HAP-1 (cell line): ENCODE measurements around the gene GAS7.
A peak's percentile ranks its signal among the peaks of the same experiment; 100 is the strongest.

ENCODE experiments used
- DNase-seq, 2 experiments: peaks; one replicate each; pipeline ENCODE4 v3.0.0-alpha.2; 2016 to 2020; ENCODE audit warnings: low spot score in 2 of 2
- H3K27me3 ChIP-seq: fragments of 250-450 bp; sonication (Bioruptor Pico); 2 replicates; pipeline ENCODE4 v1.5.1; 2020; ENCODE audit warnings: low read depth, mild to moderate bottlenecking, moderate library complexity
- H3K36me3 ChIP-seq: fragments of 250-450 bp; sonication (Bioruptor Pico); replicated peaks from 2 replicates; pipeline ENCODE4 v1.5.1; 2020; ENCODE audit warnings: mild to moderate bottlenecking
- H3K4me1 ChIP-seq: fragments of 250-450 bp; sonication (Bioruptor Pico); 2 replicates; pipeline ENCODE4 v1.5.1; 2020; ENCODE audit warnings: mild to moderate bottlenecking
- H3K4me3 ChIP-seq: fragments of 250-450 bp; sonication (Bioruptor Pico); 2 replicates; pipeline ENCODE4 v1.5.1; 2020; ENCODE audit warnings: mild to moderate bottlenecking, moderate library complexity
- H3K9me3 ChIP-seq: fragments of 250-450 bp; sonication (Bioruptor Pico); 2 replicates; pipeline ENCODE4 v1.5.1; 2020; ENCODE audit warnings: mild to moderate bottlenecking, moderate library complexity
- in situ Hi-C: fragments of 300-500 bp; cut with MboI; formaldehyde crosslinking; loops from 3 replicates; pipeline ENCODE4 v1.14.3; 2020; ENCODE audit warnings: low sequenced_read_pairs, inconsistent platforms, mixed read lengths

The GAS7 gene

DNA sequence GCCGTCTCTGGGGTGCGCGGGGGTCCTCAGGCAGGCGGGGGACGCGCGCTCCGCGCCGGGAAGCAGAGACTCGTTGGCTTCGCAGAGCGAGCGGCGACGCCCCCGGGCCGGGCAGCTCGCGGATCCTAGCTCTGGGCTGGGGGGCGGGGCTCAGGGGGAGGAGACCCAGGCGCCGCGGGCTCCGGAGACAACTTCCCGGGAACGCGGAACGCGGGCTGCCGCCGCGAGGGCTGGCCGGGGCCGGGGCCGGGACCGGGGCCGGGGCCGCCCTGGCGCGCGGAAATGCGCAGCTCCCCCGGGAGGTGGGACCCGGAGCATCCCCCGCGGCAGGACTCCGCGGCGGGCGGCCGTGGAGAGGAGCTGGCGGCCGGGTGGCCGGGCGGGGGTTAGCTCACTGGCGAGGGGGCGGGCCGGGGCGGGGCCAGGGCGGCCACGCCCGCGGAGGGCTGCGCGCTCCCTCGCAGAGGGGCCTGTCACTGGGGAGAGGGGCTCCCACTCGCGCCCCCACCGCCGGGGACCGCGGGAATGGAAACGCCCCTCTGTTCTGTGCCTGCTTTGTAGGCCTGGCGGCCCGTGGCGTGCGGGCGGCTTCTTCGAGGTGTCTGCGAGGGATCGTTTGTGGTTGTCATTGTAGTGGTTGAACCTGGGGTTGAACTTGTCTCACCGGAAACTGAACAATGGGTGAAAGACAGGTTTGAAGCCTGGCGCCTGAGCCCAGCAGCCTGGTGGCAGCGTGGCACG is at the start of gene GAS7:
TSS of gene GAS7 (minus strand) at position 98 of the 741 bp plus-strand sequence.
- in situ Hi-C loops: loop anchor here (25.0 kb wide), 2 partner anchors 89 to 111 kb away; no protein-coding TSS in a partner anchor

DNA sequence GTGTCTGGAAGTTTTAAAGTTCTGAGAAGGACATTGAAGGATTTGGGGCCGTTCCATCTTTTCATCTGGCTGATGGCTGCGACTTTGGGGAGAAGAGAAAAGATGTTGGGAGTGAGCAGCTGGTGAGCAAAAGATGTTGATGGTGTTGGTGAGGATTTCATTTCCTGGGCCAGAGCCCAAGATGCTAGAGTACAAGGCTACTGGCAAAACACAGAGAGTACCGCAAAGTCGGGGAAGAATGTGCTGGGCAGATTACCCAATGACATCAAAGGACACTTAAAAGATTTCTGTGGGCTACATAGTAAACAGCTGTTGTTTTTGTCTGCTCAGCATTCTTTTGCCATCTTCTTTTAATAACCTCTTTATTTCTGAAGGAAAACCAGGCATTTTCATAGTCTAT is 49.4 kb upstream of the GAS7 start:
- in situ Hi-C loops: no loop called here
- Histone ChIP-seq H3K4me3 (no peak overlapping the region), H3K27me3 (no peaks in the 10 kb centered on the region), H3K9me3 (no peaks in the 10 kb centered on the region), H3K4me1 (no peaks in the 10 kb centered on the region), H3K36me3 (no peaks in the 10 kb centered on the region)
- no peak for DNase-seq

More for the DNA sequence above, at the start of gene GAS7:
- Histone ChIP-seq H3K36me3 (no peaks in the 10 kb centered on the region), H3K27me3 (no peaks in the 10 kb centered on the region), H3K9me3 (0 out of 2 replicates have a peak, but pooled peaks cover 2% of the 10 kb centered on the region), H3K4me3 (no peak within 1 kb of the TSS), H3K4me1 (no peaks in the 10 kb centered on the region)
- no peak for DNase-seq

DNA sequence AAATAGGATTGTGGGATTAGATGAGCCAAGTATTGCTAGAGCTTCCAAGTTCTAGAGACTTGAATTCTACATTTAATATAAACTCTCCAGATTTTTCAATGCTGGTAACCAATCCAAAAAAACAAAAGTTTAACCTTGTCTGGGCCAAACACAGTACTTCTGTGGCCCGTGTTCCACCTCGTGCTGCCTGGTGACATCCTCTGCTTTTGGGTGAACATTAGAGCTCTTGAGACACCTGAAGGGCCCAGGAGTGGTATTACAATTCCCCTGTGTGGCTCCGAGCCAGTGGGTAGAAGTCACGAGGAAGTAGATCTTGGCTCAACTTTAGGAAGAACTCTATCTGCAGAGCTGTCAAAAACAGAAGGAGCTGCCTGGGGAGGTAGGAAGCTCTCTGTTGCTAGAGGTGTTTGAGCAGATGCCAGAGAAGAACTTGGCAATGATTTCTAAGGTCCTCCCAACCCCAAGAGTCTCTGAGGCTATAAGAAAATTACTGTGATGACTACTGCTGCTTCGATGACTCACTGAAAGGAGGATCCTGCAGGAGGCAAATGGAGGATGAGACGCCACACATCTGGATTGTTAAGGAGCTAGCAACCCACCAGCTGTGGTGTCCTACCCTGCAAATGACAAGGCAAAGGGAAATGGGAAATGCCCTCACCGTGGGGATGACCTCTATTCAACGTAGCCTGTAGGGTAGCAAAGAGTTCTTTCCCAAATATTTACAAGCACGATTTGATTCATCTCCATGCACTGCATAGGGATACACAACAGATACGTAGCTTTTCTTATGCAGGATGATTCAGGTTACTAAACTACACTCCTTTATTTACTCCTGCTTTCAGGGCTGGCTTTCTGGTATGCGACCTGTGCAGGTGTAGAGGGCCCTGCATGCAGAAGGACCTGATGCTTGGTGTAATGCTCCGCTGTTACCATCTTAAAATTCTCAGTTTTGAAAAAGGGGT is 45.8 kb upstream of the GAS7 start:
- DNase-seq: no peak
- no peak overlapping the region for H3K4me3 ChIP-seq
- H3K27me3 ChIP-seq: no peaks in the 10 kb centered on the region
- H3K4me1 ChIP-seq: no peaks in the 10 kb centered on the region
- no peaks in the 10 kb centered on the region for H3K36me3 ChIP-seq
- no peaks in the 10 kb centered on the region for H3K9me3 ChIP-seq
- in situ Hi-C loops: no loop called here

DNA sequence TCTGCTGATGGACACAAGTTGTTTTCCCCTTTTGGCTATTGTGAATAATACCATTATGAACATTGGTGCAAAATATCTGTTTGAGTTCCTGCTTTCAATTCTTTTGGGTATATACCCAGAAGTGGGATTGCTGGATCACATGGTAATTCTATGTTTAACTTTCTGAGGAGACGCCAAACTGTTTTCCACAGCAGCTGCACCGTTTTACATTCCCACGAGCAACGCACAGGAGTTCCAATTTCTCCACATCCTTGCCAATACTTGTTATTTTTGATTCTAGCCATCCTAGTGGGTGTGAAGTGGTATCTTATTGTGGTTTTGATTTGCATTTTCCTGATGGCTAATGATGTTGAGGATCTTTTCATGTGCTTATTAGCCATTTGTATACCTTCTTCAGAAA is 43.4 kb upstream of the GAS7 start:
- Histone ChIP-seq H3K4me3 (no peak overlapping the region), H3K27me3 (no peaks in the 10 kb centered on the region), H3K9me3 (no peaks in the 10 kb centered on the region), H3K36me3 (no peaks in the 10 kb centered on the region), H3K4me1 (no peaks in the 10 kb centered on the region)
- in situ Hi-C loops: no loop called here
- no peak for DNase-seq

DNA sequence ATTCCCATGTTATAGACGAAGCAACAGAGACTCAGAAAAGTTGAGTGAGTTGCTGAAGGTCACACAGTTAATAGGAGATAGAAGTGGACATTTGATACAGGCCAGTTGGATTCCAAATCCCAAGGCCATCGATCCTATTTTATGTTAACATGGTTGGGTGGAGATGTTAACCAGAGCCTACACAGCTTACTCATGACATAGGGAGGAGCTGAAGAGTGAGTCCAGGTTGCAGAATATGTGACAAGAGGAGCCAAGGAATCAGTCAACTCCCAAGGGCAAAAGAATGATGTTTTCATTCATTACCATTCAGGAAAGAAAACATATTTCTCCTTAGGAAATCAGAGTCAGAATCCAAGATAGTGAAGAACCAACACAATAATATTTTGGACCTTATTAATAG is 40.3 kb upstream of the GAS7 start:
- H3K36me3 ChIP-seq: no peaks in the 10 kb centered on the region
- no peaks in the 10 kb centered on the region for H3K27me3 ChIP-seq
- no peak for DNase-seq
- H3K4me3 ChIP-seq: no peak overlapping the region
- H3K4me1 ChIP-seq: no peaks in the 10 kb centered on the region
- H3K9me3 ChIP-seq: no peaks in the 10 kb centered on the region
- in situ Hi-C loops: no loop called here

DNA sequence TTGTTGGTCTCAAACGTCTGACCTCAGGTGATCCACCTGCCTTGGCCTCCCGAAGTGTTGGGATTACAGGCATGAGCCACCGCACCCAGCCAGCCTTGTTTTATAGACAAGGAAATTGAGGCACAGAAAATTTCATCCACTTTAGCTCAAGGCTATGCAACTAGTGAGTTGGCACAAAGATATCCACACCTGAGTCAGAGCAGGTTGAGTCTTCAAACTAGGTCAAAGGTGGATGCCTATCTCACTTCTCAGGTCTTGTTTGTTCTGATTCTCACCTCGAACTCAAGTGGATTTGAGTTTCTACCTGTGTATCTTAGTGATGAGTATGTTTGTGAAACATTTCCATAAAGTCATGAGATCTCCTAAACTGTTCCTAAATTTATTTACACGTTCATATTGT is 35.6 kb upstream of the GAS7 start:
- H3K4me1 ChIP-seq: no peaks in the 10 kb centered on the region
- in situ Hi-C loops: no loop called here
- H3K4me3 ChIP-seq: no peak overlapping the region
- no peak for DNase-seq
- no peaks in the 10 kb centered on the region for H3K9me3 ChIP-seq
- no peaks in the 10 kb centered on the region for H3K27me3 ChIP-seq
- no peaks in the 10 kb centered on the region for H3K36me3 ChIP-seq

DNA sequence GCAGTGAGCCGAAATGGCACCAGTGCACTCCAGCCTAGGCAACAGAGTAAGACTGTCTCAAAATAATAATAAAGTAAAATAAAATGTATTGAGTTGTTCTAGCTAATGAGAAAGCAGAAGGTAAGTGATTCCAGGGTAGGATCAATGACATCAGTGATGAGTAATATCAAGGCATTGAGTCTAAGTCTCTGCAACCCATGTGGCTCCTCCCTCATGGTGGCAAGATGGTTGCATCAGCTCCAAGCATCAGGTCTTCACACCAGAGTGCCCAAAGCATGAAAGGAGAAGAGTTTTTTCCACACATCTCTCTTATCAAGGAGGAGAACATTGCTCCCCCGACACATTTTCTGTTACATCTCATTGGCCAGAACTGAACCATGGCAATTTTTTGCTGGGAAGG is 34.8 kb upstream of the GAS7 start:
- H3K27me3 ChIP-seq: no peaks in the 10 kb centered on the region
- in situ Hi-C loops: no loop called here
- no peaks in the 10 kb centered on the region for H3K36me3 ChIP-seq
- no peaks in the 10 kb centered on the region for H3K9me3 ChIP-seq
- H3K4me1 ChIP-seq: no peaks in the 10 kb centered on the region
- no peak for DNase-seq
- H3K4me3 ChIP-seq: no peak overlapping the region

DNA sequence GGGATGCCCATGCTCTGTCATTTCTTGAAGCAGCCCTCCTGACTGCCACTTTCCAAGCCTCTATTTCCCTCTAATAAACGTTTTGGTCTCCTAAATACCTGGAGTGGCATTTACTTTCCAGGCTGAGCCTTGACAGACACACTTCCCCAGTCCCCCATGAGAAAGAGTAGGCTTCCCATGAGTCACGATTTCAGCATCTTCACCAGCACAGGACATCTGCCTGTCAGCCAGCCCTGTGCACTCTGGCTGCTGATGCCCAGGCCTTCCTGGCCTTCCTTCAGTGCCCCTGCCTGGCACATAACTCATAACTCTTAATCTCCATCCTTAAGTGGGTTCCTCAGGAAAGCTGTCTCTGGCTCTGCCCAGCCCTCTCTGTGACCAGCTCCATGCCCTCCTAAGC is 30.8 kb upstream of the GAS7 start:
- in situ Hi-C loops: no loop called here
- H3K9me3 ChIP-seq: no peaks in the 10 kb centered on the region
- H3K4me3 ChIP-seq: no peak overlapping the region
- DNase-seq: no peak
- H3K4me1 ChIP-seq: no peaks in the 10 kb centered on the region
- no peaks in the 10 kb centered on the region for H3K36me3 ChIP-seq
- H3K27me3 ChIP-seq: no peaks in the 10 kb centered on the region

DNA sequence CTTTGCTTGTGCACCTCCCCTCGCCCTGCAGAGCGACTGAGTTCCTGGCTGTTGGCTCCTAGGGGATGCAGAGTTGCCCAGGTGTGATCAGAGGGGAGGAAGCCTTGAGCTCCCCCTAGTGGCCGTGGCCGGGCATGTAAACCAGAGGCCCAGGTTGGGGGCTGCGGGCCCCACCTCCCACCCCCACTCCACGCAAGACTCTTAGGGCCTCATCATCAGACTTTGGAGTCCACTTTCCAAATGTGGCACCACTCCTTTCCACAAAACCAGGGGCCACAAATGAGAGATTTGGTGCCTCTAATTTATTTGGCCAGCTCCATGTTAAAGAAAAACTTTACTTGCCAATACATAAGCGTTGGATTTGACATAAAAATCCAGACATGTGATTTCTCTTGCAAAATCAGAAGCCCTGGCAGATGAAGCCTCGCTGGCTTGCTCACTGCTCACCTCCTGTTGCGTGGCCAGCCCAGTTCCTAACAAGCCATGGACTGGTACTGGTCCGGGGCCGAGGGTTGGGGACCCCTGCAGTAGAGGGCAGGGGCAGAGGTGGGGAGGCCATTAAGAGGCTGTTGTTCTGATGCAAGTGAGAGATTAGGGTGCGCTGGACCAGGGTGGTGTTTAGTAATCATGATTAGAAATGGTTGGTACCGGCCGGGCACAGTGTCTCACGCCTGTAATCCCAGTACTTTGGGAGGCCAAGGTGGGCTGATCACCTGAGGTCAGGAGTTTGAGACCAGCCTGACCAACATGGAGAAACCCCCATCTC is 28.7 kb upstream of the GAS7 start:
- Histone ChIP-seq H3K36me3 (no peaks in the 10 kb centered on the region), H3K4me1 (no peaks in the 10 kb centered on the region), H3K27me3 (no peaks in the 10 kb centered on the region), H3K9me3 (no peaks in the 10 kb centered on the region), H3K4me3 (no peak overlapping the region)
- DNase-seq: peak in 1 of 2 experiments; percentile 9
- in situ Hi-C loops: no loop called here

DNA sequence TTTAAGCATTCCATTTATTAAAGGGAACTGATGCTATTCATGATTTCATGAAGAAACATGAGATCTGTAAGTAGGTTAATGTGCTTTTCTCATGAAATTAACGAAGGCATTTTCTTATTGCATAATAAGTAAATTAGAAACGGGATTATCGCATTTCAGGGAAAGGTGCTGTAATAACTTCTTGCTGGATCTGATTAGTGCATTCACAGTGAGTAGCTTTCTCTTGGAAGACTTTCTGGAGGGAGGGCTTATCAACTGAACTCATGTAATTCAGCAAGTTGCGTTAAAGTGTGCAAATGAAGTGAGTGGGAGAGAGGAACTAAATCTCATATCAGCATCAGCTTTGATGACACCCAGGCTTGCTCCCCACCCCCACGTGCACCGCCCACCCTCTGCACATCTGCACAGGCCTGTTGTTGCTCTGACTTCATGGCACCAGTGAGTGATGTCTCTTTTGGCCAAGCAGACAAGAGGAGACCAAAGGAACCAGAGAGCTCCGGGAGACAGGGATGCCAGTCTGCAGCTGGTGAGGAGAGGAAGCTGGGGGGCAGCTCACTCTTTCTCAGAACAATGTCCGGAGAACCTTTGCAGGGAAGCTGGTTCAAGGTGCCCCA is 26.3 kb upstream of the GAS7 start:
- DNase-seq: no peak
- no peak overlapping the region for H3K4me3 ChIP-seq
- H3K27me3 ChIP-seq: no peaks in the 10 kb centered on the region
- H3K9me3 ChIP-seq: no peaks in the 10 kb centered on the region
- H3K4me1 ChIP-seq: no peaks in the 10 kb centered on the region
- no peaks in the 10 kb centered on the region for H3K36me3 ChIP-seq
- in situ Hi-C loops: no loop called here

DNA sequence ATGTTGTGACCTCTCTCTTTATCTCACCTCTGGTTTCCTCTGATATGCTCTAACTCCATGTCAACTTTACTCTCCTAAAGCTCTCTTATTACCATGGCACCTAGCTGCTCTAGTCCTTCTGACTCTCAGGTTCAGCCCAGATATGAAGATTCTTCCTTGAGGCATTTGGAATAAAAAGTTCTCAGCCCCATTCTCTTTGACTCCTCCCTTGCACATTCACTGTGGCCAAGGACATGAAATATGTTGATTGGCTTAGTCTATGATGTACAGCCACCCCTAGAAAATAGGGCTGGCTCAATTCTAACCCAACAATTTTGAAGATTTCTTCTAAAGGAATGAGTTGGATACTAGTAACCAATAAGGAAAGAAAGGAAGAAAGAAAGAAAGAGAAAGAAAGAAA is 20.8 kb upstream of the GAS7 start:
- no peak for DNase-seq
- Histone ChIP-seq H3K4me3 (no peak overlapping the region), H3K36me3 (no peaks in the 10 kb centered on the region), H3K4me1 (no peaks in the 10 kb centered on the region), H3K9me3 (no peaks in the 10 kb centered on the region), H3K27me3 (no peaks in the 10 kb centered on the region)
- in situ Hi-C loops: no loop called here

DNA sequence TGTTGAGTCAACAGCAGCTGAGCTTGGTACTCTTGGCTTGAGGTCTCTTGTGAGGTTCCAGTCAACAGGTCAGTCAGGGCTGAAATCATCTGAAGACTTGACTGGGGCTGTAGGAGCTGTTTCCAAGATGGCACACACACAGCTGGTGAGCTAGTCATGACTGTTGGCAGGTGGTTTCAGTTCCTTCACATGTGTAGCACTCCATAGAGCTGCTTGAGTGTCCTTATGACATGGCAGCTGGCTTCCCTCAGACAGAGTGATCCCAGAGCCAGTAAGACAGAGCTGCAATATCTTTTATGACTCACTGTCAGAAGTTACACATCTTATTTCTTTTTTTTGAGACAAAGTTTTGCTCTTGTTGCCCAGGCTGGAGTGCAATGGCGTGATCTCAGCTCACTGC is 19.5 kb upstream of the GAS7 start:
- Histone ChIP-seq H3K27me3 (no peaks in the 10 kb centered on the region), H3K36me3 (no peaks in the 10 kb centered on the region), H3K4me3 (no peak overlapping the region), H3K4me1 (no peaks in the 10 kb centered on the region), H3K9me3 (no peaks in the 10 kb centered on the region)
- DNase-seq: no peak
- in situ Hi-C loops: no loop called here

DNA sequence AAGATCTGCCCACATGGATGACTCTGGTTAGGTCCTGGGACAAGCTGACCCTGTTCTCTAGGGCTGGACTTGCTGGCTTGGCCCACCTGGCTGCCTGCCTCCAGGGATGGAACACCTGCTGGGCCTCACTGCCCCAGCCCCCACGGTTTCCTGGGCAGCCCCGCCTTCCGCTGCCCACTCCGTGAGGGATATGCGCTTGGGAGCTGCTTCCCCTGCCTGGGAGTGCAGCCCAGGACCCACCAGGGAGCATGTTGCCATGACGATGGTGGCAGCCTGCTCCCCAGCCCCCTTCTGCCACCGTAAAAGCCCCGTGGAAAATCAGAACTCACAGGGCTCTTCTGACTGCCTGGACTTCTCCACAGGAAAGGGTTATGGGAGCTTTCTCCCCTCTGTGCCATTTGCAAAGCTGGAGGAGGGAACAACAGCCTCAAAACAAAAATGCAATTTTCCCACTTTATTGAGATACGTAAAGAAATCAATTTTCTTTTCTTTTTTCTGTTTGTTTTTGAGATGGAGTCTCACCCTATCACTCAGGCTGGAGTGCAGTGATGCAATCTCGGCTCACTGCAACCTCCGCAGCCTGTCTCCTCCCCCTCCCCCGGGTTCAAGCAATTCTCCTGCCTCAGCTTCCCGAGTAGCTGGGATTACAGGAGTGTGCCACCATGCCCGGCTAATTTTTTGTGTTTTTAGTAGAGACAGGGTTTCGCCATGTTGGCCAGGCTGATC is 18.0 kb upstream of the GAS7 start:
- Histone ChIP-seq H3K4me3 (no peak overlapping the region), H3K36me3 (no peaks in the 10 kb centered on the region), H3K27me3 (no peaks in the 10 kb centered on the region), H3K9me3 (no peaks in the 10 kb centered on the region), H3K4me1 (no peaks in the 10 kb centered on the region)
- in situ Hi-C loops: no loop called here
- no peak for DNase-seq
